HepG2 (cell line): ENCODE measurements around the gene DDX50. TPM values are rescaled to one million over a fixed set of nuclear protein-coding genes. Genes with fewer than 3 reads are reported as not detected.

Experiments
- ATF1 ChIP-seq: IDR thresholded peaks from 2 replicates; pipeline ENCODE4 v1.6.1; 2016; ENCODE audit warnings: mild to moderate bottlenecking, control low read depth
- CBX2 ChIP-seq, 2 experiments: fragments of 200-600 bp in 1 of 2; sonication (generic); formaldehyde crosslinking in 1 of 2; IDR thresholded peaks; 2 replicates each; pipeline versions ENCODE4 v1.7.0 to v1.8.1; 2018 to 2022; ENCODE audit warnings: low read depth in 2 of 2, low read length in 1 of 2, mild to moderate bottlenecking in 1 of 2, missing genetic modification reagents in 1 of 2
- CENPT ChIP-seq: sonication (generic); formaldehyde crosslinking; IDR thresholded peaks from 2 replicates; pipeline ENCODE4 v1.8.0; 2022; ENCODE audit warnings: low read depth, mild to moderate bottlenecking, moderate library complexity, missing genetic modification reagents
- DNMT1 ChIP-seq: sonication (generic); formaldehyde crosslinking; IDR thresholded peaks from 2 replicates; pipeline ENCODE4 v1.5.1; 2020; ENCODE audit warnings: mild to moderate bottlenecking, missing genetic modification reagents
- JUNB ChIP-seq: sonication (generic); formaldehyde crosslinking; IDR thresholded peaks from 2 replicates; pipeline ENCODE4 v1.8.0; 2022; ENCODE audit warnings: missing genetic modification reagents, mild to moderate bottlenecking, borderline replicate concordance
- PAXIP1 ChIP-seq: sonication (generic); formaldehyde crosslinking; conservative IDR thresholded peaks from 2 replicates; pipeline ENCODE4 v1.4.0; 2020; ENCODE audit warnings: mild to moderate bottlenecking, missing genetic modification reagents, moderate library complexity
- PBX3 ChIP-seq: sonication (generic); formaldehyde crosslinking; IDR thresholded peaks from 2 replicates; pipeline ENCODE4 v1.8.1; 2023; ENCODE audit warnings: missing genetic modification reagents, inconsistent platforms, borderline replicate concordance
- SAFB2 ChIP-seq: sonication (generic); formaldehyde crosslinking; IDR thresholded peaks from 2 replicates; pipeline ENCODE4 v1.5.1; 2020; ENCODE audit warnings: missing genetic modification reagents, low read depth, mild to moderate bottlenecking, borderline replicate concordance
- SKI ChIP-seq: fragments of 450-650 bp; IDR thresholded peaks from one replicate; pipeline ENCODE4 v1.6.1; 2018; ENCODE audit warnings: mild to moderate bottlenecking; ENCODE audit not compliant: partially characterized antibody
- ZNF225 ChIP-seq: sonication (generic); formaldehyde crosslinking; IDR thresholded peaks from 2 replicates; pipeline ENCODE4 v1.4.0; 2020; ENCODE audit warnings: mild to moderate bottlenecking, missing genetic modification reagents
- ZNF556 ChIP-seq: sonication (generic); formaldehyde crosslinking; IDR thresholded peaks from 2 replicates; pipeline ENCODE4 v1.4.0; 2020; ENCODE audit warnings: mild to moderate bottlenecking, missing genetic modification reagents, borderline replicate concordance
- ZNF570 ChIP-seq: sonication (generic); formaldehyde crosslinking; IDR thresholded peaks from 2 replicates; pipeline ENCODE4 v1.4.0; 2020; ENCODE audit warnings: mild to moderate bottlenecking, missing genetic modification reagents, borderline replicate concordance
- ZNF772 ChIP-seq: sonication (generic); formaldehyde crosslinking; IDR thresholded peaks from 2 replicates; pipeline ENCODE4 v1.5.0; 2020; ENCODE audit warnings: mild to moderate bottlenecking, missing genetic modification reagents
- ZNF788 ChIP-seq: sonication (generic); formaldehyde crosslinking; IDR thresholded peaks from 2 replicates; pipeline ENCODE4 v1.5.0; 2020; ENCODE audit warnings: mild to moderate bottlenecking, missing genetic modification reagents, borderline replicate concordance
- ZSCAN5A ChIP-seq: sonication (generic); formaldehyde crosslinking; IDR thresholded peaks from 2 replicates; pipeline ENCODE4 v1.8.0; 2022; ENCODE audit warnings: mild to moderate bottlenecking, missing genetic modification reagents, borderline replicate concordance
- ZUFSP ChIP-seq: sonication (generic); formaldehyde crosslinking; IDR thresholded peaks from 2 replicates; pipeline ENCODE4 v1.9.0; 2021; ENCODE audit warnings: missing genetic modification reagents, mild to moderate bottlenecking, borderline replicate concordance
- polyA plus RNA-seq, 8 experiments: library from polyadenylated mRNA; depleted of rRNA in 3 of 8; stranded (reverse) in 7 of 8; unstranded in 1 of 8; fragments of >200 nt; fragmentation: Illumina TruSeq in 4 of 8; extraction: Trizol in 4 of 8; gene quantifications; 2 replicates each; pipeline versions ENCODE4 v1.2.1 to v1.2.3, GENCODE V29; 2011 to 2016; ENCODE audit warnings: low read depth in 4 of 8, missing spikeins in 1 of 8, mixed read lengths in 1 of 8; ENCODE audit not compliant: insufficient read depth in 1 of 8
- total RNA-seq, 5 experiments: library from RNA; depleted of rRNA; stranded (reverse); fragments of >200 nt; fragmentation: Illumina TruSeq; extraction: Trizol; gene quantifications; 2 replicates each; pipeline ENCODE4 v1.2.3, GENCODE V29; 2016; ENCODE audit warnings: low read depth in 1 of 5
- TF ChIP-seq, protein P1 (sequence below): sonication (generic); formaldehyde crosslinking; IDR thresholded peaks from 2 replicates; pipeline ENCODE4 v1.4.0; 2020; ENCODE audit warnings: mild to moderate bottlenecking, missing genetic modification reagents

DDX50 gene
- total and polyA plus RNA-seq, 2 of the 13 experiments (the other 11 are each of a cell fraction or from before 2014, with no cell fraction given), result 19.0 to 38.2 TPM

- no peak; the same call in 1 of the 2 replicates for TF ChIP-seq PBX3 (CRISPR knock-in tag)
- no peak for TF ChIP-seq DNMT1
- TF ChIP-seq JUNB (CRISPR knock-in tag), result peak; percentile 60; the same call in 1 of the 2 replicates
- 0 out of 2 replicates have a peak, but pooled peaks have one; percentile 66 for TF ChIP-seq ZNF225 (CRISPR knock-in tag)
- TF ChIP-seq SKI, result no peak
- TF ChIP-seq ZNF788 (CRISPR knock-in tag), result peak; percentile 76; the same call in 1 of the 2 replicates
- TF ChIP-seq SAFB2 (CRISPR knock-in tag), result no peak; the same call in 1 of the 2 replicates
- peak; percentile 36; the same call in 1 of the 2 replicates for TF ChIP-seq ZSCAN5A (CRISPR knock-in tag)
- 0 out of 2 replicates have a peak, but pooled peaks have one; percentile 61 for TF ChIP-seq ZNF570 (CRISPR knock-in tag)
- 0 out of 2 replicates have a peak, but pooled peaks have one; percentile 10 for TF ChIP-seq ZNF772 (CRISPR knock-in tag)
- TF ChIP-seq ZNF556 (CRISPR knock-in tag), result peak; percentile 89
- TF ChIP-seq CBX2 (IDR thresholded peaks at IDR 0.05; ENCODE audit: low read depth, low read length), result no peak
- TF ChIP-seq CBX2 (CRISPR knock-in tag; IDR thresholded peaks at IDR 0.05; ENCODE audit: low read depth), result no peak
- TF ChIP-seq PAXIP1 (CRISPR knock-in tag), result peak; percentile 60; the same call in 1 of the 2 replicates
- TF ChIP-seq, protein P1, sequence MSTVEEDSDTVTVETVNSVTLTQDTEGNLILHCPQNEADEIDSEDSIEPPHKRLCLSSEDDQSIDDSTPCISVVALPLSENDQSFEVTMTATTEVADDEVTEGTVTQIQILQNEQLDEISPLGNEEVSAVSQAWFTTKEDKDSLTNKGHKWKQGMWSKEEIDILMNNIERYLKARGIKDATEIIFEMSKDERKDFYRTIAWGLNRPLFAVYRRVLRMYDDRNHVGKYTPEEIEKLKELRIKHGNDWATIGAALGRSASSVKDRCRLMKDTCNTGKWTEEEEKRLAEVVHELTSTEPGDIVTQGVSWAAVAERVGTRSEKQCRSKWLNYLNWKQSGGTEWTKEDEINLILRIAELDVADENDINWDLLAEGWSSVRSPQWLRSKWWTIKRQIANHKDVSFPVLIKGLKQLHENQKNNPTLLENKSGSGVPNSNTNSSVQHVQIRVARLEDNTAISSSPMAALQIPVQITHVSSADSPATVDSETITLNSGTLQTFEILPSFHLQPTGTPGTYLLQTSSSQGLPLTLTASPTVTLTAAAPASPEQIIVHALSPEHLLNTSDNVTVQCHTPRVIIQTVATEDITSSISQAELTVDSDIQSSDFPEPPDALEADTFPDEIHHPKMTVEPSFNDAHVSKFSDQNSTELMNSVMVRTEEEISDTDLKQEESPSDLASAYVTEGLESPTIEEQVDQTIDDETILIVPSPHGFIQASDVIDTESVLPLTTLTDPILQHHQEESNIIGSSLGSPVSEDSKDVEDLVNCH (CRISPR knock-in tag), result no peak
- no peak for TF ChIP-seq CENPT
- TF ChIP-seq ATF1, result no peak
- TF ChIP-seq ZUFSP (CRISPR knock-in tag), result no peak
Measured at GRCh38 chr10:68900427-68901104, 549 bp upstream of the DDX50 start (continued).
